Measurements from ENCODE around the gene TTC7B.

The TTC7B gene

GRCh38 chr14:90512329-90512991 lies 303.8 kb downstream of the TTC7B start:
- no peak overlapping the region for H3K4me3 ChIP-seq (ENCODE audit: low read depth, low read length, poor library complexity, severe bottlenecking)
- no peaks in the 10 kb centered on the region for H3K79me2 ChIP-seq (ENCODE audit: insufficient read depth, low read length)
- no peak overlapping the region for H3K27ac ChIP-seq (ENCODE audit: low read depth, low read length, poor library complexity, severe bottlenecking)
- 0 out of 2 replicates have a peak, but pooled peaks cover 4% of the 10 kb centered on the region for H3K27me3 ChIP-seq (ENCODE audit: insufficient read depth, low read length)
- no peaks in the 10 kb centered on the region for H4K20me1 ChIP-seq (ENCODE audit: insufficient read depth, low read length)
- H3K4me2 ChIP-seq (ENCODE audit: low read length) = no peak overlapping the region
- H3F3A ChIP-seq (ENCODE audit: insufficient read depth, low read length) = no peaks in the 10 kb centered on the region
- no peak overlapping the region for H2AFZ ChIP-seq (ENCODE audit: low read length)
- H3K9me3 ChIP-seq (ENCODE audit: low read length) = no peaks in the 10 kb centered on the region
- H3K4me1 ChIP-seq (ENCODE audit: insufficient read depth, low read length, severe bottlenecking) = no peaks in the 10 kb centered on the region
- H3K36me3 ChIP-seq (ENCODE audit: insufficient read depth, low read length) = no peaks in the 10 kb centered on the region
- TF ChIP-seq, protein P1, sequence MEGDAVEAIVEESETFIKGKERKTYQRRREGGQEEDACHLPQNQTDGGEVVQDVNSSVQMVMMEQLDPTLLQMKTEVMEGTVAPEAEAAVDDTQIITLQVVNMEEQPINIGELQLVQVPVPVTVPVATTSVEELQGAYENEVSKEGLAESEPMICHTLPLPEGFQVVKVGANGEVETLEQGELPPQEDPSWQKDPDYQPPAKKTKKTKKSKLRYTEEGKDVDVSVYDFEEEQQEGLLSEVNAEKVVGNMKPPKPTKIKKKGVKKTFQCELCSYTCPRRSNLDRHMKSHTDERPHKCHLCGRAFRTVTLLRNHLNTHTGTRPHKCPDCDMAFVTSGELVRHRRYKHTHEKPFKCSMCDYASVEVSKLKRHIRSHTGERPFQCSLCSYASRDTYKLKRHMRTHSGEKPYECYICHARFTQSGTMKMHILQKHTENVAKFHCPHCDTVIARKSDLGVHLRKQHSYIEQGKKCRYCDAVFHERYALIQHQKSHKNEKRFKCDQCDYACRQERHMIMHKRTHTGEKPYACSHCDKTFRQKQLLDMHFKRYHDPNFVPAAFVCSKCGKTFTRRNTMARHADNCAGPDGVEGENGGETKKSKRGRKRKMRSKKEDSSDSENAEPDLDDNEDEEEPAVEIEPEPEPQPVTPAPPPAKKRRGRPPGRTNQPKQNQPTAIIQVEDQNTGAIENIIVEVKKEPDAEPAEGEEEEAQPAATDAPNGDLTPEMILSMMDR (IDR thresholded peaks at IDR 0.05; ENCODE audit: low read length) = no peak
- no peak for TF ChIP-seq EZH2 (IDR thresholded peaks at IDR 0.05; ENCODE audit: borderline replicate concordance, low read length)
- no peaks in the 10 kb centered on the region for H3K9me2 ChIP-seq (ENCODE audit: low read depth, low read length)
- H3K9ac ChIP-seq (ENCODE audit: low read length) = no peak overlapping the region

- H3K9ac ChIP-seq (ENCODE audit: low read length) = no peak overlapping the region
- no peaks in the 10 kb centered on the region for H3K36me3 ChIP-seq (ENCODE audit: insufficient read depth, low read length)
- no peaks in the 10 kb centered on the region for H4K20me1 ChIP-seq (ENCODE audit: insufficient read depth, low read length)
- H3K9me2 ChIP-seq (ENCODE audit: low read depth, low read length) = no peaks in the 10 kb centered on the region
- no peak overlapping the region for H3K4me2 ChIP-seq (ENCODE audit: low read length)
- no peak for TF ChIP-seq EZH2 (IDR thresholded peaks at IDR 0.05; ENCODE audit: borderline replicate concordance, low read length)
- TF ChIP-seq, protein P1 (IDR thresholded peaks at IDR 0.05; ENCODE audit: low read length) = no peak
- no peaks in the 10 kb centered on the region for H3K9me3 ChIP-seq (ENCODE audit: low read length)
- H3K27me3 ChIP-seq (ENCODE audit: insufficient read depth, low read length) = 0 out of 2 replicates have a peak, but pooled peaks cover 4% of the 10 kb centered on the region
- no peak overlapping the region for H3K4me3 ChIP-seq (ENCODE audit: low read depth, low read length, poor library complexity, severe bottlenecking)
- H3K4me1 ChIP-seq (ENCODE audit: insufficient read depth, low read length, severe bottlenecking) = no peaks in the 10 kb centered on the region
- H3K79me2 ChIP-seq (ENCODE audit: insufficient read depth, low read length) = no peaks in the 10 kb centered on the region
- no peak overlapping the region for H2AFZ ChIP-seq (ENCODE audit: low read length)
- no peaks in the 10 kb centered on the region for H3F3A ChIP-seq (ENCODE audit: insufficient read depth, low read length)
- H3K27ac ChIP-seq (ENCODE audit: low read depth, low read length, poor library complexity, severe bottlenecking) = no peak overlapping the region
Measured at GRCh38 chr14:90511795-90512328, 304.4 kb downstream of the TTC7B start.

DNA sequence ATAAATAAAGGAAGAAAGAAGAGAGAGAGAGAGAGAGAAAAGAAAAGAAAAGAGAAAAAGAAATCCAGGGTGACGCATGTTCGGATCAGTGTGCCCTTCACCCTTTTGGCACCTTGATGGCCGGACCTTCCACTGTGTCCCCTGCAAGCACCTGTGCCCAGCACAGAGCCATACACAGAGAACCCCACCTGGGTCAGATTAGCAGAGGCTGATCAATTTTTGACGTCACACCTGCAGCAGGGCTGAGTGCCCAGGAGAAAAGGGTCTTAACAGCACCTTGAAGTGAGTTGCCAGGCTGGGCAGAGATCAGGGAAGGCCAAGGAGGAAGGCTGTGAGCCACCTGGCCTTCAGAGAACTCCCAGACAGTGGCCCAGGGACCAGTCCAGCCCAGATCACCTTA lies 305.0 kb downstream of the TTC7B start:
- Histone ChIP-seq H3K9me2 (ENCODE audit: low read depth, low read length) (no peaks in the 10 kb centered on the region), H3K27me3 (ENCODE audit: insufficient read depth, low read length) (0 out of 2 replicates have a peak, but pooled peaks cover 4% of the 10 kb centered on the region), H3K27ac (ENCODE audit: low read depth, low read length, poor library complexity, severe bottlenecking) (no peak overlapping the region), H3K4me3 (ENCODE audit: low read depth, low read length, poor library complexity, severe bottlenecking) (no peak overlapping the region), H3K4me2 (ENCODE audit: low read length) (no peak overlapping the region), H2AFZ (ENCODE audit: low read length) (no peak overlapping the region), H3K36me3 (ENCODE audit: insufficient read depth, low read length) (no peaks in the 10 kb centered on the region), H3K9ac (ENCODE audit: low read length) (no peak overlapping the region), H3K4me1 (ENCODE audit: insufficient read depth, low read length, severe bottlenecking) (no peaks in the 10 kb centered on the region), H3K79me2 (ENCODE audit: insufficient read depth, low read length) (no peaks in the 10 kb centered on the region), H3K9me3 (ENCODE audit: low read length) (no peaks in the 10 kb centered on the region), H3F3A (ENCODE audit: insufficient read depth, low read length) (no peaks in the 10 kb centered on the region), H4K20me1 (ENCODE audit: insufficient read depth, low read length) (no peaks in the 10 kb centered on the region)
- TF ChIP-seq, protein P1 (IDR thresholded peaks at IDR 0.05; ENCODE audit: low read length) = no peak
- no peak for TF ChIP-seq EZH2 (IDR thresholded peaks at IDR 0.05; ENCODE audit: borderline replicate concordance, low read length)
